ENCODE data around the gene KLK13.

- TF ChIP-seq, protein P1, sequence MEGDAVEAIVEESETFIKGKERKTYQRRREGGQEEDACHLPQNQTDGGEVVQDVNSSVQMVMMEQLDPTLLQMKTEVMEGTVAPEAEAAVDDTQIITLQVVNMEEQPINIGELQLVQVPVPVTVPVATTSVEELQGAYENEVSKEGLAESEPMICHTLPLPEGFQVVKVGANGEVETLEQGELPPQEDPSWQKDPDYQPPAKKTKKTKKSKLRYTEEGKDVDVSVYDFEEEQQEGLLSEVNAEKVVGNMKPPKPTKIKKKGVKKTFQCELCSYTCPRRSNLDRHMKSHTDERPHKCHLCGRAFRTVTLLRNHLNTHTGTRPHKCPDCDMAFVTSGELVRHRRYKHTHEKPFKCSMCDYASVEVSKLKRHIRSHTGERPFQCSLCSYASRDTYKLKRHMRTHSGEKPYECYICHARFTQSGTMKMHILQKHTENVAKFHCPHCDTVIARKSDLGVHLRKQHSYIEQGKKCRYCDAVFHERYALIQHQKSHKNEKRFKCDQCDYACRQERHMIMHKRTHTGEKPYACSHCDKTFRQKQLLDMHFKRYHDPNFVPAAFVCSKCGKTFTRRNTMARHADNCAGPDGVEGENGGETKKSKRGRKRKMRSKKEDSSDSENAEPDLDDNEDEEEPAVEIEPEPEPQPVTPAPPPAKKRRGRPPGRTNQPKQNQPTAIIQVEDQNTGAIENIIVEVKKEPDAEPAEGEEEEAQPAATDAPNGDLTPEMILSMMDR (IDR thresholded peaks at IDR 0.05), result no peak
- no peak for TF ChIP-seq ZFX (IDR thresholded peaks at IDR 0.05; ENCODE audit: borderline replicate concordance)
Measured at GRCh38 chr19:51114087-51114729, 49.3 kb upstream of the KLK13 start.

Measured in 22Rv1 (cell line).